ENCODE measurements around the gene SPATA6L. TPM values are rescaled to one million over a fixed set of nuclear protein-coding genes. Genes with fewer than 3 reads are reported as not detected.

SPATA6L gene
- total RNA-seq, 1 donor from 2014 or later = 2.6 TPM

DNA sequence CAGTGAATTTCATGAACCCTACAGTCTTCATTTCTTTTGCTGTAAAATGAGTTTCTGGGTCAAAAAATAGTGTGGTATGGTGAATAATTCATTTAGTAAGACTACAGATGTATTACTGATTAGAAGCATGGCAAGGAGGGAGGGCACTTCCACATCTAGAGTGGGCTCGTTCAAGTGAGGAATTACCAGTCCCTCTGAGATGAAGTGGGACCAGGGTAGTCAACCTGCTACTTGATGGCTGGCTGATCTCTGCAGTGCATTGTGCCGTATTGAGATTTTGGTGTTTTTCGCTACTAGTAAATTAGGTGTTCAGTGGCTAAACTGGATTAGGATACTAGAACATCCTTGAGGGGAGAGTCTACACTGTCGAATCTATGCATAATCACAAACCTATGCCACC lies 23.9 kb upstream of the SPATA6L start:
- FAIRE-seq = no peak
- H3K27me3 ChIP-seq (ENCODE audit: control insufficient read depth, insufficient read depth, low read length) = no peaks in the 10 kb centered on the region
- TF ChIP-seq CTCF (IDR thresholded peaks at IDR 0.05; ENCODE audit: insufficient read depth, low read length, severe bottlenecking) = no peak

DNA sequence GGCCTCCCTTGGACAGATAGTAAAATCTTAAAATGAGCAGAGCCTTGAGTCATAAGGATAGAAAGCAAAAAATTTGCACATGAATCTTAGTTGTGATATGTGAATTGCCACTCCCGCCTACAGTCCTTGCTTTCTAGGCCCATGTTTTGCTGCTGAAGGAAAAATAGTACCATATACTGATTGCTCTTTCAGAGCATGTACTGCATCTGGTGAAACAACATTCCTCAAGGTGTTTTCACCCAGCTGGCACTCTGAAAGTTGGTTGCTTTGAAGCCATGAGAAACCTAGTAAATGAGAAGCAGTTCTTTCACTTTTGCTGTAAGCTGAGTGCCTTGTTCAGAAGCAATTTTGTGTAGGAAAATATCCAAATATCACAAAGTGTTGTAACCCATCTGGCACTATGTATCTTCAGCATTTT lies 23.4 kb upstream of the SPATA6L start:
- no peak for FAIRE-seq
- Histone ChIP-seq H3K36me3 (ENCODE audit: control insufficient read depth, insufficient read depth, low read length) (peaks cover 7% of the 10 kb centered on the region), H3K27me3 (ENCODE audit: control insufficient read depth, insufficient read depth, low read length) (no peaks in the 10 kb centered on the region), H3K4me3 (ENCODE audit: low read depth, low read length) (no peak overlapping the region)
- peak; percentile 56 for DNase-seq (ENCODE audit: low read depth)
- TF ChIP-seq CTCF (IDR thresholded peaks at IDR 0.05; ENCODE audit: insufficient read depth, low read length, severe bottlenecking) = no peak

More for the DNA sequence above, 23.9 kb upstream of the SPATA6L start:
- Histone ChIP-seq H3K4me3 (ENCODE audit: low read depth, low read length) (no peak overlapping the region), H3K36me3 (ENCODE audit: control insufficient read depth, insufficient read depth, low read length) (peaks cover 4% of the 10 kb centered on the region)
- no peak for DNase-seq (ENCODE audit: low read depth)

DNA sequence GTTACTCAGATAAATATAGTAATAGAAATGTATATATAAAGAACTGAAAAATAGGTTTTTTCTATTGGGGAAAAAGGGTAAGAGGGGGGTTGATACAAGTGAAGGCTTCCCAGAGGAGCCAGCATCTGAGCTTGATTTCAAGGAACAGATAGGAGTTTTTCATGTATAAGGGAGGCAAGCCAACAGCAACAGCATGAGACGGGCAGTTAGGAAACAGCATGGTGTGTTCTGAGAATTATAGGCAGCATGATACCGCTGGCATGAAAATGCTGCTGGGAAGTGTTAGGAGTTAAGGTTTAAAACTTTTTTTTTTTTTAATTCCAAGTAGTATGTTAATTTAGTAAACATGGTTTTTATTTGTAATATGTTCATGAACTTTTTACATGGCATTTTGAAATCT lies 22.7 kb upstream of the SPATA6L start:
- no peak for FAIRE-seq
- no peak overlapping the region for H3K4me3 ChIP-seq (ENCODE audit: low read depth, low read length)
- DNase-seq (ENCODE audit: low read depth) = no peak
- peaks cover 6% of the 10 kb centered on the region for H3K36me3 ChIP-seq (ENCODE audit: control insufficient read depth, insufficient read depth, low read length)
- TF ChIP-seq CTCF (IDR thresholded peaks at IDR 0.05; ENCODE audit: insufficient read depth, low read length, severe bottlenecking) = no peak
- H3K27me3 ChIP-seq (ENCODE audit: control insufficient read depth, insufficient read depth, low read length) = no peaks in the 10 kb centered on the region

DNA sequence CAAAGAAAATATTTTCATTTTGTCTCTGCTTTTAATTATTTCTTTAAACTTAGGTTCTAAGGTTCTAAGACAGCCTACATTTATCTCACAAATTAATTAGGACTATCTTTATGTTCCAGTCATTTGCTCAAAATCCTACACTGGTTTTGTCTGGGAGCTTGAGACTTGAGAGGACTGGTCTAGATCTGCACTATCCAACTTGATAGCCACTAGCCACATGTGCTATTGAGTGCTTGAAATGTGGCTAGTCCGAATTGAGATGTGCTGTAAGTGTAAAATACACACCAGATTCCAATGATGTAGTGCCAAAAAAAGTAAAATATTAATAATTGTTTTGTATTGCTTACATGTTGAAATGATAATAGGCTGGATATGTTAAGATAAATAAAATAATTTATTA lies 20.3 kb upstream of the SPATA6L start:
- H3K27me3 ChIP-seq (ENCODE audit: control insufficient read depth, insufficient read depth, low read length) = no peaks in the 10 kb centered on the region
- FAIRE-seq = no peak
- DNase-seq (ENCODE audit: low read depth) = no peak
- peaks cover 5% of the 10 kb centered on the region for H3K36me3 ChIP-seq (ENCODE audit: control insufficient read depth, insufficient read depth, low read length)
- no peak overlapping the region for H3K4me3 ChIP-seq (ENCODE audit: low read depth, low read length)
- no peak for TF ChIP-seq CTCF (IDR thresholded peaks at IDR 0.05; ENCODE audit: insufficient read depth, low read length, severe bottlenecking)

- DNase-seq (ENCODE audit: low read depth) (no peak), FAIRE-seq (no peak)
- Histone ChIP-seq H3K4me3 (ENCODE audit: low read depth, low read length) (no peak overlapping the region), H3K27me3 (ENCODE audit: control insufficient read depth, insufficient read depth, low read length) (no peaks in the 10 kb centered on the region), H3K36me3 (ENCODE audit: control insufficient read depth, insufficient read depth, low read length) (peaks cover 5% of the 10 kb centered on the region)
- TF ChIP-seq CTCF (IDR thresholded peaks at IDR 0.05; ENCODE audit: insufficient read depth, low read length, severe bottlenecking) = no peak
Observed at GRCh38 chr9:4686112-4686511, 19.8 kb upstream of the SPATA6L start.

- no peak for TF ChIP-seq CTCF (IDR thresholded peaks at IDR 0.05; ENCODE audit: insufficient read depth, low read length, severe bottlenecking)
- Histone ChIP-seq H3K4me3 (ENCODE audit: low read depth, low read length) (no peak overlapping the region), H3K27me3 (ENCODE audit: control insufficient read depth, insufficient read depth, low read length) (no peaks in the 10 kb centered on the region), H3K36me3 (ENCODE audit: control insufficient read depth, insufficient read depth, low read length) (peaks cover 5% of the 10 kb centered on the region)
- DNase-seq (ENCODE audit: low read depth) (no peak), FAIRE-seq (no peak)
Observed at GRCh38 chr9:4684820-4685219, 18.5 kb upstream of the SPATA6L start.

All from bronchial epithelial cell (primary cell).